ENCODE results near the gene LUC7L2. TPM values are rescaled to one million over a fixed set of nuclear protein-coding genes. Genes with fewer than 3 reads are reported as not detected.

The LUC7L2 gene
- total and polyA plus RNA-seq, 10 donors = 34.0 to 105 (median 77.7) TPM

GRCh38 chr7:139436806-139437205 is 77.1 kb downstream of the LUC7L2 start:
- intact Hi-C loops (cut with DNase I; ENCODE audit: low total_unique reads) = no loop called here
- 94 to 97% (median 95%) methylated on average over 9 of the region's 9 CpGs for WGBS, 5 donors

GRCh38 chr7:139439375-139439774 is 79.7 kb downstream of the LUC7L2 start:
- Histone ChIP-seq H3K4me3 (no peak overlapping the region), H3K9me3 (no peaks in the 10 kb centered on the region), H3K36me3 (peaks cover 0 to 5% (median 0%) of the 10 kb centered on the region in 6 donors), H3K27ac (no peak overlapping the region), H3K27me3 (replicated peaks in 1 of 7) (no peaks in the 10 kb centered on the region), H3K4me1 (peaks cover 0 to 6% (median 4%) of the 10 kb centered on the region in 6 donors)
- DNase-seq = no peak
- TF ChIP-seq CTCF (IDR thresholded peaks at IDR 0.05 in 8 of 11, conservative IDR thresholded peaks at IDR 0.05 in 3 of 11) = no peak
- TF ChIP-seq POLR2A (IDR thresholded peaks at IDR 0.05) = no peak
- no peak for TF ChIP-seq POLR2AphosphoS5 (IDR thresholded peaks at IDR 0.05)
- intact Hi-C loops (cut with DNase I; ENCODE audit: low total_unique reads) = no loop called here
- WGBS, 5 donors = 85 to 94% (median 90%) methylated on average over 7 of the region's 7 CpGs

More at GRCh38 chr7:139436806-139437205, 77.1 kb downstream of the LUC7L2 start:
- Histone ChIP-seq H3K27ac (no peak overlapping the region), H3K9me3 (no peaks in the 10 kb centered on the region), H3K36me3 (peaks cover 0 to 12% (median 0%) of the 10 kb centered on the region in 6 donors), H3K4me3 (no peak overlapping the region), H3K27me3 (replicated peaks in 1 of 7) (no peaks in the 10 kb centered on the region), H3K4me1 (peaks cover 0 to 13% (median 8%) of the 10 kb centered on the region in 6 donors)
- no peak for TF ChIP-seq POLR2A (IDR thresholded peaks at IDR 0.05)
- TF ChIP-seq CTCF (IDR thresholded peaks at IDR 0.05 in 8 of 11, conservative IDR thresholded peaks at IDR 0.05 in 3 of 11) = no peak
- peak in 1 of 3 donors; percentile 9 for TF ChIP-seq POLR2AphosphoS5 (IDR thresholded peaks at IDR 0.05)
- DNase-seq = no peak

- no peak for TF ChIP-seq POLR2AphosphoS5 (IDR thresholded peaks at IDR 0.05)
- TF ChIP-seq CTCF (IDR thresholded peaks at IDR 0.05 in 8 of 11, conservative IDR thresholded peaks at IDR 0.05 in 3 of 11) = no peak
- TF ChIP-seq POLR2A (IDR thresholded peaks at IDR 0.05) = no peak
- WGBS, 5 donors = 72 to 89% (median 85%) methylated on average over 4 of the region's 4 CpGs
- Histone ChIP-seq H3K9me3 (no peaks in the 10 kb centered on the region), H3K4me1 (no peaks in the 10 kb centered on the region), H3K27ac (no peak overlapping the region), H3K4me3 (no peak overlapping the region), H3K27me3 (replicated peaks in 1 of 7) (no peaks in the 10 kb centered on the region), H3K36me3 (no peaks in the 10 kb centered on the region)
- intact Hi-C loops (cut with DNase I; ENCODE audit: low total_unique reads) = no loop called here
- no peak for DNase-seq
These were observed 82.3 kb downstream of the LUC7L2 start for GRCh38 chr7:139441961-139442360.

GRCh38 chr7:139446051-139446890 is 86.6 kb downstream of the LUC7L2 start:
- peak; percentile 46 for DNase-seq
- WGBS, 5 donors = 92 to 97% (median 96%) methylated on average over 20 of the region's 20 CpGs
- no peak overlapping the region for H3K4me3 ChIP-seq
- H3K9me3 ChIP-seq = no peaks in the 10 kb centered on the region
- no peaks in the 10 kb centered on the region for H3K36me3 ChIP-seq
- TF ChIP-seq POLR2AphosphoS5 (IDR thresholded peaks at IDR 0.05) = no peak
- TF ChIP-seq POLR2A (IDR thresholded peaks at IDR 0.05) = no peak
- no peak for TF ChIP-seq CTCF (IDR thresholded peaks at IDR 0.05 in 8 of 11, conservative IDR thresholded peaks at IDR 0.05 in 3 of 11)
- H3K27ac ChIP-seq = no peak overlapping the region
- H3K27me3 ChIP-seq (replicated peaks in 1 of 7) = no peaks in the 10 kb centered on the region
- no peaks in the 10 kb centered on the region for H3K4me1 ChIP-seq
- intact Hi-C loops (cut with DNase I; ENCODE audit: low total_unique reads) = no loop called here
